ENCODE measurements around the gene PLA2G4D. TPM values are rescaled to one million over a fixed set of nuclear protein-coding genes. Genes with fewer than 3 reads are reported as not detected.

PLA2G4D gene
- polyA plus RNA-seq, 1 of the 3 experiments (the other 2 are of a cell fraction), result not detected

DNA sequence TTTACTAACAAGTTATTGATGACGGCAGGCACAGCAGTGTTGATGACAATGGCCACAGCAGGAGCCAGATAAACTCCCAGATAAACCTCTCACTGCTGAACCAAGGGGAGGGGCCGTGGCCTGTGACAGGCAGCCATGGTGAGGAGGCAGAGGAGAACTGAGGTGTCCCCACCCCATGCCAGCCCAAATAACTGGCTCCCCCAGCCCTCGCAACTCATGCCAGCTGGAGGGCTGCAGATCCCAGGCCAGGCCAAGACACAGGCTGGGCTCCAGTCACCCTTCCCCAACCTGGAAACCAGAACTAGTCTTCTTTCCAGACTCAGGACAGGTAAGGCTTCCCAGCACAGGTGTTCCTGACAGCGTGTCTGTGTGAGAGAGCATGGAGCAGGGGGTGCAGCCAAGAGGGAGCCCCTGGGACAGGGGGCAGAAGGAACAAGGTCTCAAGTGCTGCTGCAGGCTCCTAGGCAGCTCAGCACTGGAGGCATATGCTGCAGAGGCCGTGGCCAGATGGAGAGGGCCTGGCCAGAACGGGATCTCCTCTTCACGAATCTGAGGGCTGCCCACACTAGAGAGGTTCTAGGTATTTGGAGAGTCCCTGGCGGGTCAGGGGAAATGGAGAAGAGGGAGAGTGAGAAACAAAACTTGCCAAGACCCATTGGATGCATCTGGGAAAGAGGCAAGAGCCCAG, 46.2 kb upstream of the PLA2G4D start:
- Histone ChIP-seq H3F3A (replicated peaks; ENCODE audit: insufficient read depth) (no peaks in the 10 kb centered on the region), H3K4me3 (ENCODE audit: low read depth in 2 of 2, low read length in 1 of 2) (no peak overlapping the region), H3K36me3 (replicated peaks in 1 of 2; ENCODE audit: control insufficient read depth in 1 of 2, insufficient read depth in 2 of 2, low read length in 1 of 2) (no peaks in the 10 kb centered on the region), H3K79me2 (ENCODE audit: insufficient read depth) (no peaks in the 10 kb centered on the region), H3K9me2 (no peaks in the 10 kb centered on the region), H3K27ac (ENCODE audit: low read depth in 2 of 2, low read length in 1 of 2) (no peak overlapping the region), H3K9ac (no peak overlapping the region), H3K4me2 (no peak overlapping the region), H3K27me3 (ENCODE audit: insufficient read depth) (no peaks in the 10 kb centered on the region; the same call in none of the 2 replicates), H3K9me3 (no peaks in the 10 kb centered on the region), H3K4me1 (ENCODE audit: control insufficient read depth in 1 of 2, insufficient read depth in 2 of 2, low read depth in 1 of 2, low read length in 1 of 2) (no peaks in the 10 kb centered on the region), H4K20me1 (ENCODE audit: insufficient read depth) (no peaks in the 10 kb centered on the region), H2AFZ (ENCODE audit: low read depth) (no peak overlapping the region)
- 38% methylated on average over 6 of the region's 8 CpGs for WGBS (ENCODE audit: low lambda C conversion rate)
- ChIA-PET CTCF (interaction anchor here (1.5 to 7.7 kb wide), 6 partner anchors 14 to 151 kb away, joined by 7 to 65 read pairs (median 32); partner anchors contain the start of gene PLA2G4F), POLR2A (no interaction called here)
- no peak for DNase-seq
- no peak for TF ChIP-seq CHD2 (IDR thresholded peaks at IDR 0.05; ENCODE audit: low read length, partially characterized antibody)
- no peak for TF ChIP-seq FOXJ3 (CRISPR knock-in tag; IDR thresholded peaks at IDR 0.05)
- TF ChIP-seq MEF2A (IDR thresholded peaks at IDR 0.05; ENCODE audit: borderline replicate concordance, low read depth), result no peak
- TF ChIP-seq IRF3 (IDR thresholded peaks at IDR 0.05; ENCODE audit: low read depth, low read length), result no peak
- TF ChIP-seq RFX5 (IDR thresholded peaks at IDR 0.05; ENCODE audit: low read length), result no peak
- no peak for TF ChIP-seq RXRA (IDR thresholded peaks at IDR 0.05; ENCODE audit: borderline replicate concordance, low read depth)
- TF ChIP-seq SMC3 (IDR thresholded peaks at IDR 0.05; ENCODE audit: low read depth, low read length), result no peak
- no peak for TF ChIP-seq EP300 (IDR thresholded peaks at IDR 0.05; ENCODE audit: borderline replicate concordance in 1 of 2, low read depth in 1 of 2, low read length in 1 of 2)
- TF ChIP-seq MAX (IDR thresholded peaks at IDR 0.05; ENCODE audit: low read depth), result no peak
- no peak for TF ChIP-seq ZBTB33 (IDR thresholded peaks at IDR 0.05; ENCODE audit: borderline replicate concordance, low read depth)
- no peak for TF ChIP-seq RCOR1 (IDR thresholded peaks at IDR 0.05; ENCODE audit: low read length)
- TF ChIP-seq GATA2 (CRISPR knock-in tag; IDR thresholded peaks at IDR 0.05), result no peak
- no peak for TF ChIP-seq RAD21 (IDR thresholded peaks at IDR 0.05; ENCODE audit: low read length)
- no peak for TF ChIP-seq YY1 (IDR thresholded peaks at IDR 0.05; ENCODE audit: low read depth)
- no peak for TF ChIP-seq NRF1 (IDR thresholded peaks at IDR 0.05; ENCODE audit: low read depth, low read length)
- TF ChIP-seq, protein P1, sequence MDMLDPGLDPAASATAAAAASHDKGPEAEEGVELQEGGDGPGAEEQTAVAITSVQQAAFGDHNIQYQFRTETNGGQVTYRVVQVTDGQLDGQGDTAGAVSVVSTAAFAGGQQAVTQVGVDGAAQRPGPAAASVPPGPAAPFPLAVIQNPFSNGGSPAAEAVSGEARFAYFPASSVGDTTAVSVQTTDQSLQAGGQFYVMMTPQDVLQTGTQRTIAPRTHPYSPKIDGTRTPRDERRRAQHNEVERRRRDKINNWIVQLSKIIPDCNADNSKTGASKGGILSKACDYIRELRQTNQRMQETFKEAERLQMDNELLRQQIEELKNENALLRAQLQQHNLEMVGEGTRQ (IDR thresholded peaks at IDR 0.05; ENCODE audit: borderline replicate concordance, low read depth, low read length), result no peak
- no peak for TF ChIP-seq NFIC (IDR thresholded peaks at IDR 0.05; ENCODE audit: borderline replicate concordance)
- no peak for TF ChIP-seq USF1 (IDR thresholded peaks at IDR 0.05; ENCODE audit: borderline replicate concordance, low read depth)
- TF ChIP-seq EZH2phosphoT487 (IDR thresholded peaks at IDR 0.05; ENCODE audit: borderline replicate concordance, low read depth), result no peak
- no peak for TF ChIP-seq ELF1 (IDR thresholded peaks at IDR 0.05)

Measured in SK-N-SH (cell line).